CD4-positive, alpha-beta T cell (primary cell): ENCODE measurements around the gene CASP10. TPM values are rescaled to one million over a fixed set of nuclear protein-coding genes. Genes with fewer than 3 reads are reported as not detected.
A peak's percentile ranks its signal among the peaks of the same experiment; 100 is the strongest.

Source experiments
- ATAC-seq: fragments of 200-7000 bp; cut with Tn5 transposase; one replicate; pipeline ENCODE4 v1.10.0; 2022; ENCODE audit warnings: mild to moderate bottlenecking; ENCODE audit not compliant: poor library complexity
- CTCF ChIA-PET: fragments of 350-600 bp; sonication (Branson Sonifier 250); formaldehyde crosslinking; loops from one replicate; lab custom pipeline; 2021; ENCODE audit warnings: antibody characterized with exemption, inconsistent platforms; lab: Charles Lee
- POLR2A ChIA-PET: fragments of 350-600 bp; sonication (Branson Sonifier 250); formaldehyde crosslinking; loops from one replicate; lab custom pipeline; 2021; ENCODE audit warnings: antibody characterized with exemption, inconsistent platforms; lab: Charles Lee
- DNase-seq, 14 experiments: peaks; one replicate each; pipeline ENCODE4 v3.0.0-alpha.2; 2013 to 2020; ENCODE audit warnings: mixed read lengths in 2 of 14
- H3K27ac ChIP-seq, 2 donors: one replicate each; pipeline versions ENCODE4 v1.5.1 to v1.7.0; 2013; ENCODE audit warnings: low read length in 2 of 2, low read depth in 1 of 2, mild to moderate bottlenecking in 1 of 2
- H3K27me3 ChIP-seq, 2 experiments: 1 replicate in 1 of 2; 2 replicates in 1 of 2; pipeline versions ENCODE4 v1.6.1 to v1.7.0; 2013; ENCODE audit warnings: low read length in 2 of 2, control low read depth in 1 of 2, mild to moderate bottlenecking in 1 of 2, moderate library complexity in 1 of 2; ENCODE audit not compliant: insufficient read depth in 2 of 2, control insufficient read depth in 1 of 2
- H3K36me3 ChIP-seq: one replicate; pipeline ENCODE4 v1.6.1; 2013; ENCODE audit warnings: low read length, control low read depth; ENCODE audit not compliant: insufficient read depth
- H3K4me1 ChIP-seq: one replicate; pipeline ENCODE4 v1.6.1; 2013; ENCODE audit warnings: low read length, control low read depth; ENCODE audit not compliant: insufficient read depth
- H3K4me3 ChIP-seq: one replicate; pipeline ENCODE4 v1.5.1; 2013; ENCODE audit warnings: mild to moderate bottlenecking, low read length, moderate library complexity
- H3K9me3 ChIP-seq, 2 experiments: 1 replicate in 1 of 2; 2 replicates in 1 of 2; pipeline versions ENCODE4 v1.6.1 to v1.7.0; 2013; ENCODE audit warnings: low read length in 2 of 2, mild to moderate bottlenecking in 2 of 2, control low read depth in 1 of 2, moderate library complexity in 1 of 2; ENCODE audit not compliant: control insufficient read depth in 1 of 2, insufficient read depth in 1 of 2
- H3K27ac Mint-ChIP-seq: one replicate; pipeline ENCODE4 v1.8.0; 2020; ENCODE audit warnings: mixed read lengths
- H3K27me3 Mint-ChIP-seq: one replicate; pipeline ENCODE4 v1.8.0; 2021; ENCODE audit warnings: mixed read lengths
- H3K36me3 Mint-ChIP-seq: one replicate; pipeline ENCODE4 v1.8.0; 2021; ENCODE audit warnings: low read depth, mixed read lengths
- H3K4me1 Mint-ChIP-seq: one replicate; pipeline ENCODE4 v1.8.0; 2021; ENCODE audit warnings: low read depth, mixed read lengths
- H3K4me3 Mint-ChIP-seq: one replicate; pipeline ENCODE4 v1.8.0; 2020; ENCODE audit warnings: mild to moderate bottlenecking, mixed read lengths
- H3K9me3 Mint-ChIP-seq: one replicate; pipeline ENCODE4 v1.8.0; 2020; ENCODE audit warnings: mixed read lengths
- CTCF ChIP-seq: fragments of 200-600 bp; IDR thresholded peaks from one replicate; pipeline ENCODE4 v1.8.0; 2022; ENCODE audit warnings: antibody characterized with exemption, mild to moderate bottlenecking
- intact Hi-C, 2 experiments: fragments of 100-400 bp; cut with DNase I in 1 of 2; cut with micrococcal nuclease in 1 of 2; formaldehyde crosslinking; loops; one replicate each; pipeline versions ENCODE4 v1.15.1 to v1.9.0; 2023 to 2025; cut with DNase I, micrococcal nuclease
- total RNA-seq, 174 experiments: library from RNA in 2 of 174; stranded (reverse) in 2 of 174; gene quantifications; one replicate each; pipeline ENCODE4 v1.2.3 and lab custom pipeline; 2021 to 2026

Gene CASP10
- total RNA-seq, 2 experiments from 2014 or later, result 12.6 to 13.7 TPM

- ATAC-seq, result no peak
Measured at GRCh38 chr2:201150454-201151020, 32.4 kb upstream of the CASP10 start.

GRCh38 chr2:201151127-201151981 is 31.6 kb upstream of the CASP10 start:
- TF ChIP-seq CTCF, result no peak
- ChIA-PET POLR2A (interaction anchor here (0.9 to 3.9 kb wide), 3 partner anchors 25 to 34 kb away, joined by 4 to 19 read pairs (median 6); partner anchors contain the start of gene CFLAR), CTCF (interaction anchor here (0.9 to 1.8 kb wide), 4 partner anchors 19 to 250 kb away, joined by 3 to 6 read pairs (median 4); no protein-coding TSS in a partner anchor)
- Histone ChIP-seq H3K4me3 (no peak overlapping the region), H3K4me1 (peaks cover 19% of the 10 kb centered on the region), H3K36me3 (peaks cover 84% of the 10 kb centered on the region), H3K27me3 (no peaks in the 10 kb centered on the region), H3K27ac (peak overlapping the region; percentile 13 to 68), H3K9me3 (no peaks in the 10 kb centered on the region)
- Mint-ChIP-seq H3K36me3 (peaks cover 82% of the 10 kb centered on the region), H3K4me3 (no peak overlapping the region), H3K27ac (peak overlapping the region; percentile 87), H3K4me1 (peaks cover 38% of the 10 kb centered on the region), H3K9me3 (no peaks in the 10 kb centered on the region), H3K27me3 (no peaks in the 10 kb centered on the region)
- ATAC-seq (no peak), DNase-seq (peak in 3 of 14 experiments; percentile 33 to 44 (median 41))
- intact Hi-C loops, result no loop called here

More at GRCh38 chr2:201150454-201151020, 32.4 kb upstream of the CASP10 start:
- intact Hi-C loops, result no loop called here
- no peak for DNase-seq
- H3K36me3 Mint-ChIP-seq, result peaks cover 80% of the 10 kb centered on the region
- no peaks in the 10 kb centered on the region for H3K27me3 Mint-ChIP-seq
- H3K9me3 Mint-ChIP-seq, result no peaks in the 10 kb centered on the region
- no peaks in the 10 kb centered on the region for H3K27me3 ChIP-seq
- ChIA-PET POLR2A (interaction anchor here (0.9 to 3.9 kb wide), 3 partner anchors 24 to 33 kb away, joined by 4 to 19 read pairs (median 6); partner anchors contain the start of gene CFLAR), CTCF (interaction anchor here (0.8 to 1.8 kb wide), 5 partner anchors 18 to 249 kb away, joined by 3 to 6 read pairs (median 4); no protein-coding TSS in a partner anchor)
- H3K27ac ChIP-seq, result peak overlapping the region; percentile 13 to 68
- H3K4me1 Mint-ChIP-seq, result peaks cover 40% of the 10 kb centered on the region
- peaks cover 19% of the 10 kb centered on the region for H3K4me1 ChIP-seq
- H3K9me3 ChIP-seq, result no peaks in the 10 kb centered on the region
- H3K4me3 ChIP-seq, result no peak overlapping the region
- no peak for TF ChIP-seq CTCF
- peaks cover 80% of the 10 kb centered on the region for H3K36me3 ChIP-seq
- H3K27ac Mint-ChIP-seq, result peak overlapping the region; percentile 87
- H3K4me3 Mint-ChIP-seq, result no peak overlapping the region

GRCh38 chr2:201152517-201152916 is 30.4 kb upstream of the CASP10 start:
- Histone ChIP-seq H3K27me3 (no peaks in the 10 kb centered on the region), H3K27ac (peak overlapping the region in 1 of 2 donors; percentile 61), H3K4me1 (peaks cover 24% of the 10 kb centered on the region), H3K4me3 (no peak overlapping the region), H3K9me3 (no peaks in the 10 kb centered on the region), H3K36me3 (peaks cover 88% of the 10 kb centered on the region)
- Mint-ChIP-seq H3K27me3 (no peaks in the 10 kb centered on the region), H3K4me3 (no peak overlapping the region), H3K36me3 (peaks cover 83% of the 10 kb centered on the region), H3K9me3 (no peaks in the 10 kb centered on the region), H3K27ac (peak overlapping the region; percentile 71), H3K4me1 (peaks cover 34% of the 10 kb centered on the region)
- CTCF ChIA-PET, result interaction anchor here (3.0 kb wide), 1 partner anchor 80 kb away, joined by 10 read pairs; no protein-coding TSS in a partner anchor
- DNase-seq (no peak), ATAC-seq (no peak)
- no peak for TF ChIP-seq CTCF
- intact Hi-C loops, result no loop called here
- POLR2A ChIA-PET, result interaction anchor here (1.1 to 2.3 kb wide), 3 partner anchors 8 to 189 kb away, joined by 3 to 7 read pairs (median 3); partner anchors contain the start of gene ORC2
